ENCODE results near the gene CUX1.

- TF ChIP-seq RAD21 (IDR thresholded peaks at IDR 0.05; ENCODE audit: low read depth), result no peak
- TF ChIP-seq YY1 (IDR thresholded peaks at IDR 0.05; ENCODE audit: low read depth), result no peak
- TF ChIP-seq CEBPB (IDR thresholded peaks at IDR 0.05), result no peak
- no peak for TF ChIP-seq MAX (IDR thresholded peaks at IDR 0.05)
- no peak for TF ChIP-seq EP300 (IDR thresholded peaks at IDR 0.05; ENCODE audit: borderline replicate concordance)
- TF ChIP-seq FOXM1 (IDR thresholded peaks at IDR 0.05; ENCODE audit: borderline replicate concordance, low read depth), result no peak
- no peak for TF ChIP-seq TAF1 (IDR thresholded peaks at IDR 0.05; ENCODE audit: low read depth)
- no peak for TF ChIP-seq TCF12 (IDR thresholded peaks at IDR 0.05; ENCODE audit: low read depth)
- no peak for TF ChIP-seq TEAD4 (IDR thresholded peaks at IDR 0.05)
These were observed 44.8 kb upstream of the CUX1 start for GRCh38 chr7:101772508-101773211.
